HepG2 (cell line): ENCODE data around the gene TNP2. TPM values are rescaled to one million over a fixed set of nuclear protein-coding genes. Genes with fewer than 3 reads are reported as not detected.

Source experiments
- CCDC6 ChIP-seq: sonication (generic); formaldehyde crosslinking; IDR thresholded peaks from 2 replicates; pipeline ENCODE4 v1.8.1; 2022; ENCODE audit warnings: mild to moderate bottlenecking, missing genetic modification reagents, moderate library complexity
- GLI4 ChIP-seq: sonication (generic); formaldehyde crosslinking; IDR thresholded peaks from 2 replicates; pipeline ENCODE4 v1.5.1; 2020; ENCODE audit warnings: missing genetic modification reagents, mild to moderate bottlenecking, moderate library complexity, borderline replicate concordance
- NCOA2 ChIP-seq: sonication (generic); formaldehyde crosslinking; IDR thresholded peaks from 2 replicates; pipeline ENCODE4 v1.8.0; 2022; ENCODE audit warnings: inconsistent platforms
- NFKB2 ChIP-seq: sonication (generic); formaldehyde crosslinking; IDR thresholded peaks from 2 replicates; pipeline ENCODE4 v1.4.0; 2020; ENCODE audit warnings: missing genetic modification reagents, borderline replicate concordance
- SAFB2 ChIP-seq: sonication (generic); formaldehyde crosslinking; IDR thresholded peaks from 2 replicates; pipeline ENCODE4 v1.5.1; 2020; ENCODE audit warnings: missing genetic modification reagents, low read depth, mild to moderate bottlenecking, borderline replicate concordance
- ZNF660 ChIP-seq: sonication (generic); formaldehyde crosslinking; IDR thresholded peaks from 2 replicates; pipeline ENCODE4 v1.5.1; 2020; ENCODE audit warnings: mild to moderate bottlenecking, low read depth, missing genetic modification reagents, borderline replicate concordance
- ZSCAN31 ChIP-seq: sonication (generic); formaldehyde crosslinking; IDR thresholded peaks from 2 replicates; pipeline ENCODE4 v1.5.0; 2020; ENCODE audit warnings: low read depth, mild to moderate bottlenecking, missing genetic modification reagents
- polyA plus RNA-seq, 8 experiments: library from polyadenylated mRNA; depleted of rRNA in 3 of 8; stranded (reverse) in 7 of 8; unstranded in 1 of 8; fragments of >200 nt; fragmentation: Illumina TruSeq in 4 of 8; extraction: Trizol in 4 of 8; gene quantifications; 2 replicates each; pipeline versions ENCODE4 v1.2.1 to v1.2.3, GENCODE V29; 2011 to 2016; ENCODE audit warnings: low read depth in 4 of 8, missing spikeins in 1 of 8, mixed read lengths in 1 of 8; ENCODE audit not compliant: insufficient read depth in 1 of 8
- total RNA-seq, 5 experiments: library from RNA; depleted of rRNA; stranded (reverse); fragments of >200 nt; fragmentation: Illumina TruSeq; extraction: Trizol; gene quantifications; 2 replicates each; pipeline ENCODE4 v1.2.3, GENCODE V29; 2016; ENCODE audit warnings: low read depth in 1 of 5
- TF ChIP-seq, protein P1 (sequence below): sonication (generic); formaldehyde crosslinking; IDR thresholded peaks from 2 replicates; pipeline ENCODE4 v1.5.0; 2020; ENCODE audit warnings: mild to moderate bottlenecking, missing genetic modification reagents
- TF ChIP-seq, protein P2 (sequence below), 2 experiments: fragments of 450-650 bp in 1 of 2; sonication (generic) in 1 of 2; formaldehyde crosslinking; IDR thresholded peaks; 2 replicates each; pipeline versions ENCODE4 v1.5.0 to v1.8.0; 2020 to 2022; ENCODE audit warnings: mild to moderate bottlenecking in 1 of 2, missing genetic modification reagents in 1 of 2
- TF ChIP-seq, protein P3 (sequence below): sonication (generic); formaldehyde crosslinking; IDR thresholded peaks from 2 replicates; pipeline ENCODE4 v1.4.0; 2020; ENCODE audit warnings: mild to moderate bottlenecking, missing genetic modification reagents
- TF ChIP-seq, protein P4 (sequence below): sonication (generic); formaldehyde crosslinking; IDR thresholded peaks from 2 replicates; pipeline ENCODE4 v1.8.0; 2022; ENCODE audit warnings: missing genetic modification reagents, mild to moderate bottlenecking, moderate library complexity, borderline replicate concordance

TNP2 gene
- total and polyA plus RNA-seq, 2 of the 13 experiments (the other 11 are each of a cell fraction or from before 2014, with no cell fraction given): not detected

DNA sequence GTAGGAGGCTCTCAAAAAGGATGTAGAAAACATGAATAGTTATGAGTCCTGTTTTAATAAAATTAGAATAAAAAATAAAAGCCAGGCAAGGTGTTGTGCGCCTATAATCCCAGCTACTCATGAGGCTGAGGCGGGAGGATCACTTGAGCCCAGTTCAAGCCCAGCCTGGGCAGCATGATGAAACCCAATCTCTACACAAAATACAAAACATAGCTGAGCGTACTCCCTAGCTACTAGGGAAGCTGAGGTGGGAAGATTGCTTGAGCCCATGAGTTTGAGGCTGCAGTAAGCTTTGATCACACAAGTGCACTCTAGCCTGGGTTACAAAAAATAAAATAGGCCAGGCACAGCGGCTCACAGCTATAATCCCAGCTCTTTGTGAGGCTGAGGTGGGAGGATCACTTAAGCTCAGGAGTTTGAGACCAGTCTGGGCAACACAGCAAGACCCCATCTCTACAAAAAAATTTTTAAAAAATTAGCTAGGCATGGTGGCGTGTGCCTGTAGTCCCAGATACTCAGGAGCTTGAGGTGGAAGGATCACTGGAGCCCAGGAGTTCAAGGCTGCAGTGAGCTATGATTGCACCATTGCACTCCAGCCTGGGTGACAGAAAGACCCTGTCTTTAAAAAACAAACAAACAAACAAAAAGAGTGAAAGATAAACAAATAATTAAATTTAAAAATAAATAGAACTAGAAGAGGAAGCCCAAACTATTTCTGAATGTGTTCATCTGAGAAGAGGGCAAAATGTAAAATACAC, 29.2 kb upstream of the TNP2 start (continued):
- TF ChIP-seq, protein P1, sequence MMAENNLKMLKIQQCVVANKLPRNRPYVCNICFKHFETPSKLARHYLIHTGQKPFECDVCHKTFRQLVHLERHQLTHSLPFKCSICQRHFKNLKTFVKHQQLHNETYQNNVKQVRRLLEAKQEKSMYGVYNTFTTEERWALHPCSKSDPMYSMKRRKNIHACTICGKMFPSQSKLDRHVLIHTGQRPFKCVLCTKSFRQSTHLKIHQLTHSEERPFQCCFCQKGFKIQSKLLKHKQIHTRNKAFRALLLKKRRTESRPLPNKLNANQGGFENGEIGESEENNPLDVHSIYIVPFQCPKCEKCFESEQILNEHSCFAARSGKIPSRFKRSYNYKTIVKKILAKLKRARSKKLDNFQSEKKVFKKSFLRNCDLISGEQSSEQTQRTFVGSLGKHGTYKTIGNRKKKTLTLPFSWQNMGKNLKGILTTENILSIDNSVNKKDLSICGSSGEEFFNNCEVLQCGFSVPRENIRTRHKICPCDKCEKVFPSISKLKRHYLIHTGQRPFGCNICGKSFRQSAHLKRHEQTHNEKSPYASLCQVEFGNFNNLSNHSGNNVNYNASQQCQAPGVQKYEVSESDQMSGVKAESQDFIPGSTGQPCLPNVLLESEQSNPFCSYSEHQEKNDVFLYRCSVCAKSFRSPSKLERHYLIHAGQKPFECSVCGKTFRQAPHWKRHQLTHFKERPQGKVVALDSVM (CRISPR knock-in tag): peak; percentile 43; the same call in 1 of the 2 replicates
- TF ChIP-seq CCDC6 (CRISPR knock-in tag) (no peak), GLI4 (CRISPR knock-in tag) (peak; percentile 19; the same call in 1 of the 2 replicates), ZNF660 (CRISPR knock-in tag) (no peak), SAFB2 (no peak), NFKB2 (CRISPR knock-in tag) (no peak), NCOA2 (CRISPR knock-in tag) (no peak), ZSCAN31 (CRISPR knock-in tag) (peak; percentile 37; the same call in 1 of the 2 replicates)
- TF ChIP-seq, protein P2, sequence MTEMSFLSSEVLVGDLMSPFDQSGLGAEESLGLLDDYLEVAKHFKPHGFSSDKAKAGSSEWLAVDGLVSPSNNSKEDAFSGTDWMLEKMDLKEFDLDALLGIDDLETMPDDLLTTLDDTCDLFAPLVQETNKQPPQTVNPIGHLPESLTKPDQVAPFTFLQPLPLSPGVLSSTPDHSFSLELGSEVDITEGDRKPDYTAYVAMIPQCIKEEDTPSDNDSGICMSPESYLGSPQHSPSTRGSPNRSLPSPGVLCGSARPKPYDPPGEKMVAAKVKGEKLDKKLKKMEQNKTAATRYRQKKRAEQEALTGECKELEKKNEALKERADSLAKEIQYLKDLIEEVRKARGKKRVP (CRISPR knock-in tag; IDR thresholded peaks at IDR 0.05): peak in 1 of 2 experiments; percentile 19; a peak in 1 of 4 replicates
- TF ChIP-seq, protein P3, sequence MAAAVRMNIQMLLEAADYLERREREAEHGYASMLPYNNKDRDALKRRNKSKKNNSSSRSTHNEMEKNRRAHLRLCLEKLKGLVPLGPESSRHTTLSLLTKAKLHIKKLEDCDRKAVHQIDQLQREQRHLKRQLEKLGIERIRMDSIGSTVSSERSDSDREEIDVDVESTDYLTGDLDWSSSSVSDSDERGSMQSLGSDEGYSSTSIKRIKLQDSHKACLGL (CRISPR knock-in tag): no peak; the same call in 1 of the 2 replicates
- TF ChIP-seq, protein P4, sequence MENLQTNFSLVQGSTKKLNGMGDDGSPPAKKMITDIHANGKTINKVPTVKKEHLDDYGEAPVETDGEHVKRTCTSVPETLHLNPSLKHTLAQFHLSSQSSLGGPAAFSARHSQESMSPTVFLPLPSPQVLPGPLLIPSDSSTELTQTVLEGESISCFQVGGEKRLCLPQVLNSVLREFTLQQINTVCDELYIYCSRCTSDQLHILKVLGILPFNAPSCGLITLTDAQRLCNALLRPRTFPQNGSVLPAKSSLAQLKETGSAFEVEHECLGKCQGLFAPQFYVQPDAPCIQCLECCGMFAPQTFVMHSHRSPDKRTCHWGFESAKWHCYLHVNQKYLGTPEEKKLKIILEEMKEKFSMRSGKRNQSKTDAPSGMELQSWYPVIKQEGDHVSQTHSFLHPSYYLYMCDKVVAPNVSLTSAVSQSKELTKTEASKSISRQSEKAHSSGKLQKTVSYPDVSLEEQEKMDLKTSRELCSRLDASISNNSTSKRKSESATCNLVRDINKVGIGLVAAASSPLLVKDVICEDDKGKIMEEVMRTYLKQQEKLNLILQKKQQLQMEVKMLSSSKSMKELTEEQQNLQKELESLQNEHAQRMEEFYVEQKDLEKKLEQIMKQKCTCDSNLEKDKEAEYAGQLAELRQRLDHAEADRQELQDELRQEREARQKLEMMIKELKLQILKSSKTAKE (CRISPR knock-in tag): no peak
